ENCODE results near the gene BSN. TPM values are rescaled to one million over a fixed set of nuclear protein-coding genes. Genes with fewer than 3 reads are reported as not detected.

The BSN gene
- under 0.01 TPM in 1 of 2 replicates, not detected in the other for total RNA-seq

GRCh38 chr3:49553692-49554632, at the start of gene BSN:
TSS of gene BSN (plus strand) at chr3:49554477. CDS start at chr3:49554603, 126 bp downstream.
- Histone ChIP-seq H3K4me3 (ENCODE audit: low read depth, low read length) (peak within 1 kb of the TSS; percentile 36), H3K27me3 (ENCODE audit: control insufficient read depth, insufficient read depth, low read length) (peaks cover 6% of the 10 kb centered on the region), H3K36me3 (ENCODE audit: control insufficient read depth, insufficient read depth, low read length) (no peaks in the 10 kb centered on the region)
- TF ChIP-seq, protein P1, sequence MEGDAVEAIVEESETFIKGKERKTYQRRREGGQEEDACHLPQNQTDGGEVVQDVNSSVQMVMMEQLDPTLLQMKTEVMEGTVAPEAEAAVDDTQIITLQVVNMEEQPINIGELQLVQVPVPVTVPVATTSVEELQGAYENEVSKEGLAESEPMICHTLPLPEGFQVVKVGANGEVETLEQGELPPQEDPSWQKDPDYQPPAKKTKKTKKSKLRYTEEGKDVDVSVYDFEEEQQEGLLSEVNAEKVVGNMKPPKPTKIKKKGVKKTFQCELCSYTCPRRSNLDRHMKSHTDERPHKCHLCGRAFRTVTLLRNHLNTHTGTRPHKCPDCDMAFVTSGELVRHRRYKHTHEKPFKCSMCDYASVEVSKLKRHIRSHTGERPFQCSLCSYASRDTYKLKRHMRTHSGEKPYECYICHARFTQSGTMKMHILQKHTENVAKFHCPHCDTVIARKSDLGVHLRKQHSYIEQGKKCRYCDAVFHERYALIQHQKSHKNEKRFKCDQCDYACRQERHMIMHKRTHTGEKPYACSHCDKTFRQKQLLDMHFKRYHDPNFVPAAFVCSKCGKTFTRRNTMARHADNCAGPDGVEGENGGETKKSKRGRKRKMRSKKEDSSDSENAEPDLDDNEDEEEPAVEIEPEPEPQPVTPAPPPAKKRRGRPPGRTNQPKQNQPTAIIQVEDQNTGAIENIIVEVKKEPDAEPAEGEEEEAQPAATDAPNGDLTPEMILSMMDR (IDR thresholded peaks at IDR 0.05; ENCODE audit: insufficient read depth, low read length, severe bottlenecking): no peak
- FAIRE-seq: no peak
- DNase-seq (ENCODE audit: low read depth): peak; percentile 48

GRCh38 chr3:49506906-49507305, 47.4 kb upstream of the BSN start:
- FAIRE-seq: no peak
- Histone ChIP-seq H3K36me3 (ENCODE audit: control insufficient read depth, insufficient read depth, low read length) (peaks cover 4% of the 10 kb centered on the region), H3K4me3 (ENCODE audit: low read depth, low read length) (no peak overlapping the region), H3K27me3 (ENCODE audit: control insufficient read depth, insufficient read depth, low read length) (no peaks in the 10 kb centered on the region)
- TF ChIP-seq, protein P1 (IDR thresholded peaks at IDR 0.05; ENCODE audit: insufficient read depth, low read length, severe bottlenecking): no peak
- DNase-seq (ENCODE audit: low read depth): no peak

DNA sequence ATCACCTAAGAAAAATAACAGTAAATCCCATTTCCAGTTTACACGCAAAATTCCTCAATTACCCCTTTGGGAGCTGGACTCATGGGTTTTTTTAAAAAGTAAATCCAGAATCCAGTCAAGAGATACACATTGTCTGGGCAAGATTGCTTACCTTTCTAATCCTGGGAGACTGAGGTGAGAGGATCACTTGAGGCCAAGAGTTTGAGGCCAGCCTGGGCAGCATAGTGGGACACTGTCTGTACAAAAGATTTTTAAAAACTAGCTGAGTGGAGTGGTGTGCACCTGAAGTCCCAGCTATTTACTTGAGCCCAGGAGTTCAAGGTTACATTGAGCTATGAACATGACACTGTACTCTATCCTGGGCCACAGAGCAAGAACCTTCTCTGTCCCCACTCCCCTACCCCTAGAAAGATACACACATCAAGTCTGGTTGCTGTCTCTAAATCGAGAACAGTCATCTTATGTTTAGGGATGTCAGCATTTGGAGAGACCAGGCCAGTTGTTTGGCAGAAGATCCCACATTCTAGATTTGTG, 45.2 kb upstream of the BSN start:
- no peak overlapping the region for H3K4me3 ChIP-seq (ENCODE audit: low read depth, low read length)
- FAIRE-seq (peak; percentile 43), DNase-seq (ENCODE audit: low read depth) (no peak)
- peaks cover 4% of the 10 kb centered on the region for H3K36me3 ChIP-seq (ENCODE audit: control insufficient read depth, insufficient read depth, low read length)
- TF ChIP-seq, protein P1 (IDR thresholded peaks at IDR 0.05; ENCODE audit: insufficient read depth, low read length, severe bottlenecking): no peak
- H3K27me3 ChIP-seq (ENCODE audit: control insufficient read depth, insufficient read depth, low read length): no peaks in the 10 kb centered on the region

DNA sequence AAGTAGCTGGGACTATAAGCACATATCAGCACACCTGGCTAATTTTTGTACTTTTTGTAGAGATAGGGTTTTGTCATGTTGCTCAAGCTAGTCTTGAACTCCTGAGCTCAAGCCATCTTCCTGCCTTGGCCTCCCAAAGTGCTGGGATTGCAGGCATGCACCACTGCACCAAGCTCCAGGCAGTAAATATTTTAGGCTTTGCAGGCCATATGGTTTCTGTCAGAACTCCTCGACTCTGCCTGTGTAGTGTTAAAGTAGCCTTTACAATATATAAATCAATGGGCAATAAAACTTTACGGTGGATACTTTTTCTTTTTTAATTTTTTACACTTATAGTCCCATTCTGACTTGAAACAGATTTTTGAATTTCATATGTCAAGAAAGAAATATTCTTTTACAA, 42.6 kb upstream of the BSN start:
- TF ChIP-seq, protein P1 (IDR thresholded peaks at IDR 0.05; ENCODE audit: insufficient read depth, low read length, severe bottlenecking): no peak
- Histone ChIP-seq H3K27me3 (ENCODE audit: control insufficient read depth, insufficient read depth, low read length) (no peaks in the 10 kb centered on the region), H3K4me3 (ENCODE audit: low read depth, low read length) (no peak overlapping the region), H3K36me3 (ENCODE audit: control insufficient read depth, insufficient read depth, low read length) (peaks cover 4% of the 10 kb centered on the region)
- FAIRE-seq (no peak), DNase-seq (ENCODE audit: low read depth) (no peak)

GRCh38 chr3:49512781-49513355, 41.4 kb upstream of the BSN start:
- Histone ChIP-seq H3K4me3 (ENCODE audit: low read depth, low read length) (no peak overlapping the region), H3K27me3 (ENCODE audit: control insufficient read depth, insufficient read depth, low read length) (no peaks in the 10 kb centered on the region), H3K36me3 (ENCODE audit: control insufficient read depth, insufficient read depth, low read length) (peaks cover 7% of the 10 kb centered on the region)
- no peak for DNase-seq (ENCODE audit: low read depth)
- no peak for FAIRE-seq
- TF ChIP-seq, protein P1 (IDR thresholded peaks at IDR 0.05; ENCODE audit: insufficient read depth, low read length, severe bottlenecking): no peak
